Measurements from ENCODE around the gene C6orf136. TPM values are rescaled to one million over a fixed set of nuclear protein-coding genes. Genes with fewer than 3 reads are reported as not detected.

C6orf136 gene
- total and polyA plus RNA-seq, 4 donors, result 2.0 to 12.0 (median 9.8) TPM

DNA sequence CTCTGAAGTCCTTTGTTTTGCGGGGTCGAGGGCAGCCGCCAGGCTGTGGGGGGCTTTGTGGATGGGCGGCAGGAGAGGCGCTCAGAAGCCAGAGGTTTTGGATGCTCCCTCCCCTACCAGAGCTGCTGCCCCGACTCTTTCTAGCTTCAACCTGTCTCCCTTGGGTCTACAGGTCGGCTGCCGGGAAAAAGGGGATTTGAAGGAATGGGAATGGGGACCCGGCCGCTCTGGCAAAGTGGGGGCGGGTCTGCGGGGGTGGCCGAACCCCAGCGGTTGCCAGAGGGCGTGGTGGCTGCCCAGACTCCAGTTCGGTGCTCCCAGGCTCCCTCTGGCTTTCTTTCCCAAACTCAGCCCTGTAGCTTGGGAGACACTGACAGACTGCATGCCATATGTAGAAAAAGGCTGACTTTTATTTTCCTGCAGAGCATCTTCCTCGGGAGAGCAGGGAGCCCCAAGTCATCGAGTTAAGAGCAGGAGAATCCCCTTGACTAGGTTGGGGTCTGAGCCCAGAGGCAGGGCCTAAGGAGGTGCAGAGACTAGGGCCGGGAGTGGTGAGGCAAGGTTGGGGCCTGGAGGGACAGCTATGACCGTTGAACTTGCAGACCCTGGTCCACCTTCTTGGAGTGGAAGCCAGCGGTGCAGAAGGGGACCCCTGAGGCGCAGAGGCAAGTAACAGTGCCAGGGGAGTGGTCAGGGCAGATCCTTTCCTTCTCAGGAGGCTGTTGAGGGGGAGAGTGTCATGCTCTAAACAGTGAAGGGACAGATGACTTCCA lies 40.9 kb downstream of the C6orf136 start:
- no peaks in the 10 kb centered on the region for H3K27me3 ChIP-seq (ENCODE audit: control insufficient read depth in 4 of 4, insufficient read depth in 4 of 4, low read length in 3 of 4)
- TF ChIP-seq TAF1 (conservative IDR thresholded peaks at IDR 0.05), result no peak
- TF ChIP-seq SP1 (IDR thresholded peaks at IDR 0.05), result no peak
- TF ChIP-seq, protein P1, sequence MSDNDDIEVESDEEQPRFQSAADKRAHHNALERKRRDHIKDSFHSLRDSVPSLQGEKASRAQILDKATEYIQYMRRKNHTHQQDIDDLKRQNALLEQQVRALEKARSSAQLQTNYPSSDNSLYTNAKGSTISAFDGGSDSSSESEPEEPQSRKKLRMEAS (IDR thresholded peaks at IDR 0.05), result no peak
- no peak for TF ChIP-seq JUND (IDR thresholded peaks at IDR 0.05)
- TF ChIP-seq EGR1 (IDR thresholded peaks at IDR 0.05; ENCODE audit: low read depth in 2 of 2), result no peak
- TF ChIP-seq, protein P2, sequence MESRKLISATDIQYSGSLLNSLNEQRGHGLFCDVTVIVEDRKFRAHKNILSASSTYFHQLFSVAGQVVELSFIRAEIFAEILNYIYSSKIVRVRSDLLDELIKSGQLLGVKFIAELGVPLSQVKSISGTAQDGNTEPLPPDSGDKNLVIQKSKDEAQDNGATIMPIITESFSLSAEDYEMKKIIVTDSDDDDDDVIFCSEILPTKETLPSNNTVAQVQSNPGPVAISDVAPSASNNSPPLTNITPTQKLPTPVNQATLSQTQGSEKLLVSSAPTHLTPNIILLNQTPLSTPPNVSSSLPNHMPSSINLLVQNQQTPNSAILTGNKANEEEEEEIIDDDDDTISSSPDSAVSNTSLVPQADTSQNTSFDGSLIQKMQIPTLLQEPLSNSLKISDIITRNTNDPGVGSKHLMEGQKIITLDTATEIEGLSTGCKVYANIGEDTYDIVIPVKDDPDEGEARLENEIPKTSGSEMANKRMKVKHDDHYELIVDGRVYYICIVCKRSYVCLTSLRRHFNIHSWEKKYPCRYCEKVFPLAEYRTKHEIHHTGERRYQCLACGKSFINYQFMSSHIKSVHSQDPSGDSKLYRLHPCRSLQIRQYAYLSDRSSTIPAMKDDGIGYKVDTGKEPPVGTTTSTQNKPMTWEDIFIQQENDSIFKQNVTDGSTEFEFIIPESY (IDR thresholded peaks at IDR 0.05), result no peak
- TF ChIP-seq GABPA (IDR thresholded peaks at IDR 0.05 in 1 of 2, conservative IDR thresholded peaks at IDR 0.05 in 1 of 2), result no peak
- TF ChIP-seq HNF4A (conservative IDR thresholded peaks at IDR 0.05), result no peak
- TF ChIP-seq CTCF (IDR thresholded peaks at IDR 0.05; ENCODE audit: low read depth, low read length, missing input control), result no peak
- TF ChIP-seq FOXA2 (IDR thresholded peaks at IDR 0.05), result no peak
- no peak for TF ChIP-seq ATF3 (IDR thresholded peaks at IDR 0.05)
- TF ChIP-seq, protein P3, sequence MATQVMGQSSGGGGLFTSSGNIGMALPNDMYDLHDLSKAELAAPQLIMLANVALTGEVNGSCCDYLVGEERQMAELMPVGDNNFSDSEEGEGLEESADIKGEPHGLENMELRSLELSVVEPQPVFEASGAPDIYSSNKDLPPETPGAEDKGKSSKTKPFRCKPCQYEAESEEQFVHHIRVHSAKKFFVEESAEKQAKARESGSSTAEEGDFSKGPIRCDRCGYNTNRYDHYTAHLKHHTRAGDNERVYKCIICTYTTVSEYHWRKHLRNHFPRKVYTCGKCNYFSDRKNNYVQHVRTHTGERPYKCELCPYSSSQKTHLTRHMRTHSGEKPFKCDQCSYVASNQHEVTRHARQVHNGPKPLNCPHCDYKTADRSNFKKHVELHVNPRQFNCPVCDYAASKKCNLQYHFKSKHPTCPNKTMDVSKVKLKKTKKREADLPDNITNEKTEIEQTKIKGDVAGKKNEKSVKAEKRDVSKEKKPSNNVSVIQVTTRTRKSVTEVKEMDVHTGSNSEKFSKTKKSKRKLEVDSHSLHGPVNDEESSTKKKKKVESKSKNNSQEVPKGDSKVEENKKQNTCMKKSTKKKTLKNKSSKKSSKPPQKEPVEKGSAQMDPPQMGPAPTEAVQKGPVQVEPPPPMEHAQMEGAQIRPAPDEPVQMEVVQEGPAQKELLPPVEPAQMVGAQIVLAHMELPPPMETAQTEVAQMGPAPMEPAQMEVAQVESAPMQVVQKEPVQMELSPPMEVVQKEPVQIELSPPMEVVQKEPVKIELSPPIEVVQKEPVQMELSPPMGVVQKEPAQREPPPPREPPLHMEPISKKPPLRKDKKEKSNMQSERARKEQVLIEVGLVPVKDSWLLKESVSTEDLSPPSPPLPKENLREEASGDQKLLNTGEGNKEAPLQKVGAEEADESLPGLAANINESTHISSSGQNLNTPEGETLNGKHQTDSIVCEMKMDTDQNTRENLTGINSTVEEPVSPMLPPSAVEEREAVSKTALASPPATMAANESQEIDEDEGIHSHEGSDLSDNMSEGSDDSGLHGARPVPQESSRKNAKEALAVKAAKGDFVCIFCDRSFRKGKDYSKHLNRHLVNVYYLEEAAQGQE (IDR thresholded peaks at IDR 0.05), result no peak
- 30% methylated on average over 22 of the region's 22 CpGs for WGBS
- peak overlapping the region; percentile 97 to 99 for H3K27ac ChIP-seq (ENCODE audit: low read depth in 1 of 2, low read length in 2 of 2)
- DNase-seq (ENCODE audit: low spot score), result no peak
- H3K4me1 ChIP-seq (ENCODE audit: control insufficient read depth in 4 of 4, insufficient read depth in 4 of 4, low read length in 3 of 4), result peaks cover 21 to 70% (median 55%) of the 10 kb centered on the region in 4 donors
- no peaks in the 10 kb centered on the region for H3K9me3 ChIP-seq (ENCODE audit: control insufficient read depth in 4 of 4, low read length in 3 of 4)
- H3K9ac ChIP-seq (ENCODE audit: low read depth in 1 of 2, low read length in 2 of 2), result peak overlapping the region in 1 of 2 donors; percentile 28
- no peaks in the 10 kb centered on the region for H3K36me3 ChIP-seq (ENCODE audit: control insufficient read depth in 4 of 4, insufficient read depth in 3 of 4, low read depth in 1 of 4, low read length in 3 of 4)
- H3K4me3 ChIP-seq (ENCODE audit: low read depth in 1 of 3, low read length in 3 of 3), result peak overlapping the region; percentile 60 to 77 (median 60)

DNA sequence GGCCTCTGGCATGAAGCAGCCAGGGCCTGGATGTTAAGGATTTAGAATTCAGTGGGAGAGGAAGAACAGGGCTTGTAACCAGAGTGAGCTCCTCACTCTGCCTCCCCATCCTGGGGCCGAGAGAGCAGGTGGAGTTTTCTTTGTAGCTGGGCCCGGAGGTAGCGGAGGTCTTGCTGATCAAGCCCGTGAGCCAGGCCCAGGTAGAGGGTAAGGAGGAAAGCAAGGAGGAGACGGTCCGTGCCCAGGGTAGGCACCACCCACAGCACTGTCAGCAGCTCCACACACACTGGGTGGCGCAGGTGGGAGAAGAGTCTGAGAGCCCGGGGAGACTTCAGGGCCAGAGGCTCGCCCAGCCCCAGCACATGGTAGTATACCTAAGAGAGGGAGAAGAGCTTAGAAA lies 41.6 kb downstream of the C6orf136 start:
- H3K27ac ChIP-seq (ENCODE audit: low read depth in 1 of 2, low read length in 2 of 2), result peak overlapping the region; percentile 97 to 99
- no peak for DNase-seq (ENCODE audit: low spot score)
- TF ChIP-seq, protein P2 (IDR thresholded peaks at IDR 0.05), result no peak
- TF ChIP-seq EGR1 (IDR thresholded peaks at IDR 0.05; ENCODE audit: low read depth in 2 of 2) (no peak), FOXA1 (IDR thresholded peaks at IDR 0.05) (no peak), SP1 (IDR thresholded peaks at IDR 0.05) (no peak), GABPA (IDR thresholded peaks at IDR 0.05 in 1 of 2, conservative IDR thresholded peaks at IDR 0.05 in 1 of 2) (no peak), NR2F2 (IDR thresholded peaks at IDR 0.05) (no peak), CTCF (IDR thresholded peaks at IDR 0.05; ENCODE audit: low read depth, low read length, missing input control) (no peak), FOXA2 (IDR thresholded peaks at IDR 0.05) (no peak), JUND (IDR thresholded peaks at IDR 0.05) (no peak), RXRA (IDR thresholded peaks at IDR 0.05) (no peak), YY1 (IDR thresholded peaks at IDR 0.05) (no peak), HNF4A (conservative IDR thresholded peaks at IDR 0.05) (no peak)
- H3K9me3 ChIP-seq (ENCODE audit: control insufficient read depth in 4 of 4, low read length in 3 of 4), result no peaks in the 10 kb centered on the region
- peaks cover 20 to 63% (median 48%) of the 10 kb centered on the region in 4 donors for H3K4me1 ChIP-seq (ENCODE audit: control insufficient read depth in 4 of 4, insufficient read depth in 4 of 4, low read length in 3 of 4)
- H3K4me3 ChIP-seq (ENCODE audit: low read depth in 1 of 3, low read length in 3 of 3), result no peak overlapping the region
- 96% methylated on average over 9 of the region's 9 CpGs for WGBS
- no peaks in the 10 kb centered on the region for H3K36me3 ChIP-seq (ENCODE audit: control insufficient read depth in 4 of 4, insufficient read depth in 3 of 4, low read depth in 1 of 4, low read length in 3 of 4)
- H3K9ac ChIP-seq (ENCODE audit: low read depth in 1 of 2, low read length in 2 of 2), result no peak overlapping the region
- no peaks in the 10 kb centered on the region for H3K27me3 ChIP-seq (ENCODE audit: control insufficient read depth in 4 of 4, insufficient read depth in 4 of 4, low read length in 3 of 4)
